HepG2 (cell line): ENCODE results near the gene P2RX5. TPM values are rescaled to one million over a fixed set of nuclear protein-coding genes. Genes with fewer than 3 reads are reported as not detected.
A peak's percentile ranks its signal among the peaks of the same experiment; 100 is the strongest.

Experiments used
- ATAC-seq: fragments of 200-7000 bp; cut with Tn5 transposase; 3 replicates; pipeline ENCODE4 v1.9.1; 2020; ENCODE audit warnings: mild to moderate bottlenecking, moderate library complexity
- BruUV-seq: library from RNA; stranded (reverse); fragments of 400-500 nt; replicated peaks from 2 replicates; lab custom pipeline; 2021; lab: Mats Ljungman, UMichigan
- CTCF ChIA-PET: fragments of 300-600 bp; formaldehyde crosslinking; extraction: SDS; loops from one replicate; lab custom pipeline; 2021; ENCODE audit warnings: low total read pairs, inconsistent platforms, low intra/inter-chr PET ratio; lab: Yijun Ruan, JAX
- POLR2A ChIA-PET: fragments of 350-600 bp; sonication (Branson Sonifier 250); formaldehyde crosslinking; loops from one replicate; lab custom pipeline; 2020; ENCODE audit warnings: antibody characterized with exemption, inconsistent platforms; lab: Yijun Ruan, JAX
- DNase-seq: peaks from one replicate; pipeline ENCODE4 v3.0.0-alpha.2; 2015; ENCODE audit warnings: low spot score
- FAIRE-seq: peaks from 3 replicates; lab custom pipeline; 2011; peaks lifted over from hg19 to GRCh38; lab: Jason Lieb, UNC
- H2AFZ ChIP-seq: one replicate; pipeline ENCODE4 v1.6.1; 2011; ENCODE audit warnings: low read length, inconsistent platforms
- H3K27ac ChIP-seq: fragments of 300-600 bp; 3 replicates; pipeline ENCODE4 v1.8.0; 2011; ENCODE audit warnings: mixed run types, mild to moderate bottlenecking, mixed read lengths, low read length, inconsistent platforms; ENCODE audit not compliant: insufficient read depth; ENCODE audit errors: extremely low read length
- H3K27me3 ChIP-seq, 2 experiments: fragments of 200-600 bp in 1 of 2; 2 replicates in 1 of 2; 3 replicates in 1 of 2; pipeline versions ENCODE4 v1.6.0 to v1.8.0; 2011; ENCODE audit warnings: low read length in 2 of 2, mild to moderate bottlenecking in 2 of 2, moderate library complexity in 2 of 2, inconsistent platforms in 1 of 2; ENCODE audit not compliant: insufficient read depth in 2 of 2, control insufficient read depth in 1 of 2
- H3K36me3 ChIP-seq, 2 experiments: fragments of 200-600 bp in 1 of 2; replicated peaks in 1 of 2; 2 replicates in 1 of 2; 3 replicates in 1 of 2; pipeline versions ENCODE4 v1.5.1 to v1.8.0; 2011; ENCODE audit warnings: low read length in 2 of 2, inconsistent platforms in 1 of 2; ENCODE audit not compliant: insufficient read depth in 2 of 2, control insufficient read depth in 1 of 2
- H3K4me1 ChIP-seq: 2 replicates; pipeline ENCODE4 v1.5.1; 2012; ENCODE audit warnings: low read length, inconsistent platforms; ENCODE audit not compliant: insufficient read depth
- H3K4me2 ChIP-seq: 2 replicates; pipeline ENCODE4 v1.6.0; 2011; ENCODE audit warnings: low read depth, low read length, inconsistent platforms
- H3K4me3 ChIP-seq, 3 experiments: fragments of 200-600 bp in 1 of 3; sonication (generic), shearing (Covaris generic) in 1 of 3; replicated peaks in 1 of 3; 2 replicates each; pipeline ENCODE4 v1.5.1; 2011 to 2016; ENCODE audit warnings: low read length in 3 of 3, inconsistent platforms in 2 of 3, low read depth in 2 of 3, mild to moderate bottlenecking in 2 of 3, control low read depth in 1 of 3, mixed read lengths in 1 of 3; ENCODE audit not compliant: insufficient read depth in 1 of 3
- H3K79me2 ChIP-seq: one replicate; pipeline ENCODE4 v1.6.1; 2011; ENCODE audit warnings: low read length, inconsistent platforms; ENCODE audit not compliant: insufficient read depth
- H3K9ac ChIP-seq: 2 replicates; pipeline ENCODE4 v1.6.0; 2011; ENCODE audit warnings: mild to moderate bottlenecking, low read depth, low read length, inconsistent platforms; ENCODE audit not compliant: insufficient read depth
- H3K9me3 ChIP-seq: 2 replicates; pipeline ENCODE4 v1.5.1; 2012; ENCODE audit warnings: mild to moderate bottlenecking, low read length
- H4K20me1 ChIP-seq: 2 replicates; pipeline ENCODE4 v1.6.0; 2011; ENCODE audit warnings: inconsistent platforms, mild to moderate bottlenecking, low read length, moderate library complexity; ENCODE audit not compliant: insufficient read depth
- ATF4 ChIP-seq, 2 experiments: fragments of 450-650 bp in 1 of 2; sonication (generic) in 1 of 2; formaldehyde crosslinking; IDR thresholded peaks; 2 replicates each; pipeline versions ENCODE4 v1.5.0 to v1.8.0; 2020 to 2022; ENCODE audit warnings: mild to moderate bottlenecking in 1 of 2, missing genetic modification reagents in 1 of 2
- BHLHE40 ChIP-seq: IDR thresholded peaks from 2 replicates; pipeline ENCODE4 v1.6.1; 2011; ENCODE audit warnings: low read length, improper control_type of control experiment
- HMGXB4 ChIP-seq, 2 experiments: sonication (generic) in 1 of 2; formaldehyde crosslinking in 1 of 2; IDR thresholded peaks; 2 replicates each; pipeline versions ENCODE4 v1.4.0 to v1.6.1; 2018 to 2020; ENCODE audit warnings: missing genetic modification reagents in 2 of 2, borderline replicate concordance in 1 of 2, low read depth in 1 of 2, mild to moderate bottlenecking in 1 of 2, missing biosample characterization in 1 of 2
- NR2F2 ChIP-seq: IDR thresholded peaks from 2 replicates; pipeline ENCODE4 v1.6.1; 2012; ENCODE audit warnings: low read depth, inconsistent platforms, borderline replicate concordance
- PRPF4 ChIP-seq: fragments of 200-400 bp; formaldehyde crosslinking; IDR thresholded peaks from 2 replicates; pipeline ENCODE4 v1.6.1; 2016; ENCODE audit warnings: low read length, low read depth; ENCODE audit not compliant: poor library complexity, severe bottlenecking
- RAD21 ChIP-seq: fragments of 450-650 bp; formaldehyde crosslinking; IDR thresholded peaks from 2 replicates; pipeline ENCODE4 v1.5.0; 2020; ENCODE audit warnings: mild to moderate bottlenecking
- SMC3 ChIP-seq: IDR thresholded peaks from 2 replicates; pipeline ENCODE4 v1.6.1; 2011; ENCODE audit warnings: low read length, improper control_type of control experiment
- STAG1 ChIP-seq: sonication (generic); formaldehyde crosslinking; IDR thresholded peaks from 2 replicates; pipeline ENCODE4 v1.4.0; 2020; ENCODE audit warnings: missing genetic modification reagents
- XRCC5 ChIP-seq: fragments of 200-400 bp; formaldehyde crosslinking; optimal IDR thresholded peaks from 2 replicates; pipeline ENCODE3; 2017; ENCODE audit warnings: mild to moderate bottlenecking, low read length
- ZFX ChIP-seq: sonication (generic); formaldehyde crosslinking; IDR thresholded peaks from 2 replicates; pipeline ENCODE4 v1.4.0; 2020; ENCODE audit warnings: mild to moderate bottlenecking, low read depth, missing genetic modification reagents, moderate library complexity
- ZMYM4 ChIP-seq: sonication (generic); formaldehyde crosslinking; IDR thresholded peaks from 2 replicates; pipeline ENCODE4 v1.8.1; 2023; ENCODE audit warnings: mild to moderate bottlenecking, missing genetic modification reagents
- ZNF670 ChIP-seq: sonication (generic); formaldehyde crosslinking; IDR thresholded peaks from 2 replicates; pipeline ENCODE4 v1.8.0; 2022; ENCODE audit warnings: mild to moderate bottlenecking, missing genetic modification reagents, borderline replicate concordance
- ZNF788 ChIP-seq: sonication (generic); formaldehyde crosslinking; IDR thresholded peaks from 2 replicates; pipeline ENCODE4 v1.5.0; 2020; ENCODE audit warnings: mild to moderate bottlenecking, missing genetic modification reagents, borderline replicate concordance
- ZSCAN25 ChIP-seq: sonication (generic); formaldehyde crosslinking; IDR thresholded peaks from 2 replicates; pipeline ENCODE4 v1.8.0; 2022; ENCODE audit warnings: mild to moderate bottlenecking, missing genetic modification reagents
- WGBS: methylation state at CpG from one replicate; pipeline ENCODE4 v1.1.6; 2017; ENCODE audit warnings: low lambda C conversion rate; 5-methylcytosine and 5-hydroxymethylcytosine counted together
- in situ Hi-C: cut with HindIII; loops from 2 replicates; pipeline ENCODE4 v1.10.0; 2017; ENCODE audit warnings: low pct_unique_long_range_greater_than_20kb; ENCODE audit not compliant: extremely low pct_ligation_motif_present
- intact Hi-C: fragments of 100-400 bp; cut with micrococcal nuclease; formaldehyde crosslinking; loops from one replicate; pipeline ENCODE4 v1.10.0; 2022; ENCODE audit not compliant: unreplicated experiment
- polyA plus RNA-seq, 8 experiments: library from polyadenylated mRNA; depleted of rRNA in 3 of 8; stranded (reverse) in 7 of 8; unstranded in 1 of 8; fragments of >200 nt; fragmentation: Illumina TruSeq in 4 of 8; extraction: Trizol in 4 of 8; gene quantifications; 2 replicates each; pipeline versions ENCODE4 v1.2.1 to v1.2.3, GENCODE V29; 2011 to 2016; ENCODE audit warnings: low read depth in 4 of 8, missing spikeins in 1 of 8, mixed read lengths in 1 of 8; ENCODE audit not compliant: insufficient read depth in 1 of 8
- total RNA-seq, 5 experiments: library from RNA; depleted of rRNA; stranded (reverse); fragments of >200 nt; fragmentation: Illumina TruSeq; extraction: Trizol; gene quantifications; 2 replicates each; pipeline ENCODE4 v1.2.3, GENCODE V29; 2016; ENCODE audit warnings: low read depth in 1 of 5

P2RX5 gene
- total and polyA plus RNA-seq, 2 of the 13 experiments (the other 11 are each of a cell fraction or from before 2014, with no cell fraction given), result 0.95 to 1.7 TPM

- TF ChIP-seq ATF4 (CRISPR knock-in tag; IDR thresholded peaks at IDR 0.05) (no peak), PRPF4 (no peak)
- DNase-seq (no peak), FAIRE-seq (no peak), ATAC-seq (no peak)
- 87% methylated on average over 5 of the region's 13 CpGs for WGBS
- ChIA-PET POLR2A (no interaction called here), CTCF (no interaction called here)
- no peak overlapping the region for H3K4me3 ChIP-seq
- BruUV-seq, result no TSS peak
- no peaks in the 10 kb centered on the region for H3K79me2 ChIP-seq
- H3K4me1 ChIP-seq, result no peaks in the 10 kb centered on the region
- peaks cover 2 to 7% of the 10 kb centered on the region in 2 experiments; a peak in 4 of 5 replicates for H3K27me3 ChIP-seq
- H4K20me1 ChIP-seq, result no peaks in the 10 kb centered on the region
- intact Hi-C loops, result no loop called here
- in situ Hi-C loops, result no loop called here
- no peak overlapping the region for H3K27ac ChIP-seq
- no peaks in the 10 kb centered on the region for H3K9me3 ChIP-seq
- no peak overlapping the region for H3K9ac ChIP-seq
- H3K4me2 ChIP-seq, result no peak overlapping the region
- no peak overlapping the region for H2AFZ ChIP-seq
- H3K36me3 ChIP-seq, result no peaks in the 10 kb centered on the region
Measured at GRCh38 chr17:3685174-3685573, 10.8 kb downstream of the P2RX5 start.

- intact Hi-C loops (loop anchor here (5.0 kb wide), 2 partner anchors 49 to 144 kb away; no protein-coding TSS in a partner anchor), in situ Hi-C loops (no loop called here)
- Histone ChIP-seq H3K27ac (no peak overlapping the region), H3K4me3 (no peak overlapping the region), H3K79me2 (no peaks in the 10 kb centered on the region), H3K9ac (no peak overlapping the region), H3K9me3 (no peaks in the 10 kb centered on the region), H3K4me1 (peaks cover 10% of the 10 kb centered on the region), H3K4me2 (no peak overlapping the region), H3K36me3 (no peaks in the 10 kb centered on the region), H3K27me3 (peaks cover 2 to 7% of the 10 kb centered on the region in 2 experiments; a peak in 4 of 5 replicates), H4K20me1 (no peaks in the 10 kb centered on the region), H2AFZ (no peak overlapping the region)
- FAIRE-seq (no peak), ATAC-seq (peak; percentile 65), DNase-seq (peak; percentile 27)
- WGBS, result 19% methylated on average over 10 of the region's 10 CpGs
- BruUV-seq, result no TSS peak
- ChIA-PET CTCF (interaction anchor here (1.5 to 1.9 kb wide), 2 partner anchors 49 to 144 kb away, joined by 7 read pairs; no protein-coding TSS in a partner anchor), POLR2A (interaction anchor here (0.8 kb wide), 1 partner anchor 15 kb away, joined by 4 read pairs; the partner anchor contains the start of gene TAX1BP3)
- 0 out of 2 replicates have a peak, but pooled peaks have one; percentile 16 for TF ChIP-seq ZFX
- TF ChIP-seq STAG1 (CRISPR knock-in tag), result peak; percentile 57
- TF ChIP-seq ZNF670, result no peak
- 0 out of 4 replicates have a peak, but pooled peaks of 1 of the 2 experiments have one; percentile 29 for TF ChIP-seq HMGXB4 (CRISPR knock-in tag; IDR thresholded peaks at IDR 0.05; ENCODE audit: borderline replicate concordance in 1 of 2, low read depth in 1 of 2)
- TF ChIP-seq ZMYM4 (CRISPR knock-in tag), result peak; percentile 26; the same call in 1 of the 2 replicates
- peak; percentile 44 for TF ChIP-seq RAD21
- TF ChIP-seq ZSCAN25, result peak; percentile 77
- no peak for TF ChIP-seq NR2F2
- TF ChIP-seq BHLHE40, result peak; percentile 20; the same call in 1 of the 2 replicates
- TF ChIP-seq XRCC5, result peak; percentile 27
- peak; percentile 47; the same call in 1 of the 2 replicates for TF ChIP-seq SMC3
- no peak for TF ChIP-seq ZNF788
Measured at GRCh38 chr17:3683054-3683511, 12.9 kb downstream of the P2RX5 start.
